Activated naive CD8-positive, alpha-beta T cell treated with anti-CD3 and anti-CD28 coated beads for 36 hours (primary cell): ENCODE results near the gene YWHAQ. TPM values are rescaled to one million over a fixed set of nuclear protein-coding genes. Genes with fewer than 3 reads are reported as not detected.

ENCODE experiments used
- DNase-seq: peaks from one replicate; pipeline ENCODE4 v3.0.0; 2021
- H3K27ac Mint-ChIP-seq: one replicate; pipeline ENCODE4 v1.8.0; 2022; ENCODE audit warnings: mild to moderate bottlenecking, moderate library complexity, mixed read lengths
- H3K27me3 Mint-ChIP-seq: one replicate; pipeline ENCODE4 v1.8.0; 2022; ENCODE audit warnings: mild to moderate bottlenecking, mixed read lengths
- H3K36me3 Mint-ChIP-seq: one replicate; pipeline ENCODE4 v1.8.0; 2021; ENCODE audit warnings: mild to moderate bottlenecking, mixed read lengths
- H3K4me1 Mint-ChIP-seq: one replicate; pipeline ENCODE4 v1.8.0; 2021; ENCODE audit warnings: mixed read lengths
- H3K4me3 Mint-ChIP-seq: one replicate; pipeline ENCODE4 v1.8.0; 2022; ENCODE audit warnings: mild to moderate bottlenecking, moderate library complexity, mixed read lengths
- H3K9me3 Mint-ChIP-seq: one replicate; pipeline ENCODE4 v1.8.0; 2022; ENCODE audit warnings: mixed read lengths
- total RNA-seq, 2 experiments: library from RNA; stranded (reverse); gene quantifications; one replicate each; pipeline ENCODE4 v1.2.3, GENCODE V29; 2021

Gene YWHAQ
- total RNA-seq, 2 experiments from 2014 or later, result 314 to 317 TPM

DNA sequence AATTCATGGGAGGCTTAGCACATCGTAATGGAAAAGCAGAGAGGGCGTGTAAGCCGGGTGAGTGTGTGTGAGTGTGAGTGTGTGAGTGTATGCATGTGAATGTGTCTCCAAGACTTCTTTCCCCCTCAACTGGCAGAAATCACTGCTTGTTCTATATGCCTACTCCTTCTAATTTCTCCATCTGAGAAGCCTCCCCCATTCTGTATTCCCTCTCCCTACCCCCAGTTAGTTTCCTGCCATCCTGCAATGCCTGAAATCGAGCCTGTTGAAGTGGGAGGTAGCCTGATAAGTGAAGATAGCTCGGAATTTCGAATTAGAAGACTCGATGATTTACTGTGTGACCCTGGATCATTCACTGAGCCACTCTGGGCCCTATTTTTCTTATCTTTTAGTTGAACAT, 30.0 kb upstream of the YWHAQ start:
- Mint-ChIP-seq H3K4me1 (peaks cover 15% of the 10 kb centered on the region), H3K4me3 (no peak overlapping the region)

DNA sequence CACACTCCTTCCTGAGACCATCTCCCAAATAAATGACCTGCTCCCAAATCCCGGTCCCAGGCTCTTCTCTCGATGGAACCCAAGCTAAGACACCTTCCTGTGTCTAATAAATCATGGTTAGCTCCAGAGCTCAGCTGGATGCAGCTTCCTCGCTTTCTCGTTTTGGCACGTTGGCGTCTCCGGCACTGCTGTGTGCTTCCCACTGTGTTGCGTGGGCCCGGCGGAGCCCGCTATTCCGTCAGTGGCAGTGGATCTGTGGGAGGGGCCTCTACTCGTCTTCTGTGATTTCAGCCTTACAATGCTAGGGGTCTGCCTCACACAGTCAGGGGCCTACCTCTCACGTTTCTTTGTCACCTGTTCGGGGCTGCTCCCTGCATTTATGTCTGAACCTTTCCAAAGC, 29.4 kb upstream of the YWHAQ start:
- DNase-seq, result no peak

More for the DNA sequence above, 30.0 kb upstream of the YWHAQ start:
- H3K36me3 Mint-ChIP-seq, result no peaks in the 10 kb centered on the region
- H3K9me3 Mint-ChIP-seq, result no peaks in the 10 kb centered on the region
- no peak for DNase-seq
- H3K27ac Mint-ChIP-seq, result no peak overlapping the region
- peaks cover 6% of the 10 kb centered on the region for H3K27me3 Mint-ChIP-seq

GRCh38 chr2:9658972-9659371, 28.2 kb upstream of the YWHAQ start:
- H3K9me3 Mint-ChIP-seq, result no peaks in the 10 kb centered on the region
- no peaks in the 10 kb centered on the region for H3K36me3 Mint-ChIP-seq
- H3K4me1 Mint-ChIP-seq, result peaks cover 14% of the 10 kb centered on the region
- H3K4me3 Mint-ChIP-seq, result no peak overlapping the region
- H3K27ac Mint-ChIP-seq, result no peak overlapping the region
- no peak for DNase-seq
- H3K27me3 Mint-ChIP-seq, result peaks cover under 1% of the 10 kb centered on the region

More for the DNA sequence above, 29.4 kb upstream of the YWHAQ start:
- Mint-ChIP-seq H3K27me3 (peaks cover 6% of the 10 kb centered on the region), H3K27ac (no peak overlapping the region), H3K9me3 (no peaks in the 10 kb centered on the region), H3K36me3 (no peaks in the 10 kb centered on the region), H3K4me3 (no peak overlapping the region), H3K4me1 (peaks cover 15% of the 10 kb centered on the region)

- Mint-ChIP-seq H3K27me3 (no peaks in the 10 kb centered on the region), H3K27ac (no peak overlapping the region), H3K36me3 (no peaks in the 10 kb centered on the region), H3K4me3 (no peak overlapping the region), H3K4me1 (peaks cover 5% of the 10 kb centered on the region), H3K9me3 (no peaks in the 10 kb centered on the region)
- DNase-seq, result no peak
These were observed 26.9 kb upstream of the YWHAQ start for GRCh38 chr2:9657731-9658130.

DNA sequence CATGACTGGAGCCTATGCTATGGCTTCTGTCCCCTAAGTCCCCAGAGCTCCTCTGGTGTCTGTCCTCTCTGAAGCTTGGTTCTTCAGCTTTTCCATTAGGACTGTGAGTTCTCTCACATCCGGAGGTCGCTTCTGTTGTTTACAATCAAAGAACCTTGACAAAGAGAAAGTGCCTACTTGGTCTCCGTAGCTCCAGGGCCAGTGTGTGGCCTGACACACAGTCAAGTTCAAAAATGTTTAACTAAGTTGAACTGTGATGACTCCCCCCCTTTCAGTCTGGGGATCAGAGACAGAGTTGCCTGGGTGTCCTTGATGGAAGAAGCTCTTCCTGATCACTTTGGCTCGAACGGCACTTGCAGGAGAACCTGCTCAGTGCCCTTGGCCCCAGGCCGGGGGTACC, 26.3 kb upstream of the YWHAQ start:
- H3K4me3 Mint-ChIP-seq, result no peak overlapping the region
- no peak for DNase-seq
- no peak overlapping the region for H3K27ac Mint-ChIP-seq
- peaks cover 5% of the 10 kb centered on the region for H3K4me1 Mint-ChIP-seq
- no peaks in the 10 kb centered on the region for H3K27me3 Mint-ChIP-seq
- no peaks in the 10 kb centered on the region for H3K36me3 Mint-ChIP-seq
- H3K9me3 Mint-ChIP-seq, result no peaks in the 10 kb centered on the region

- no peaks in the 10 kb centered on the region for H3K9me3 Mint-ChIP-seq
These were observed 25.5 kb upstream of the YWHAQ start for GRCh38 chr2:9656270-9656766.

GRCh38 chr2:9655441-9656269, 24.9 kb upstream of the YWHAQ start:
- Mint-ChIP-seq H3K27me3 (no peaks in the 10 kb centered on the region), H3K9me3 (no peaks in the 10 kb centered on the region), H3K4me3 (no peak overlapping the region), H3K36me3 (no peaks in the 10 kb centered on the region), H3K27ac (no peak overlapping the region), H3K4me1 (peaks cover 5% of the 10 kb centered on the region)
- DNase-seq, result no peak

More at GRCh38 chr2:9656270-9656766, 25.5 kb upstream of the YWHAQ start:
- Mint-ChIP-seq H3K27me3 (no peaks in the 10 kb centered on the region), H3K4me3 (no peak overlapping the region), H3K36me3 (no peaks in the 10 kb centered on the region), H3K27ac (no peak overlapping the region), H3K4me1 (peaks cover 5% of the 10 kb centered on the region)
- DNase-seq, result peak; percentile 10

DNA sequence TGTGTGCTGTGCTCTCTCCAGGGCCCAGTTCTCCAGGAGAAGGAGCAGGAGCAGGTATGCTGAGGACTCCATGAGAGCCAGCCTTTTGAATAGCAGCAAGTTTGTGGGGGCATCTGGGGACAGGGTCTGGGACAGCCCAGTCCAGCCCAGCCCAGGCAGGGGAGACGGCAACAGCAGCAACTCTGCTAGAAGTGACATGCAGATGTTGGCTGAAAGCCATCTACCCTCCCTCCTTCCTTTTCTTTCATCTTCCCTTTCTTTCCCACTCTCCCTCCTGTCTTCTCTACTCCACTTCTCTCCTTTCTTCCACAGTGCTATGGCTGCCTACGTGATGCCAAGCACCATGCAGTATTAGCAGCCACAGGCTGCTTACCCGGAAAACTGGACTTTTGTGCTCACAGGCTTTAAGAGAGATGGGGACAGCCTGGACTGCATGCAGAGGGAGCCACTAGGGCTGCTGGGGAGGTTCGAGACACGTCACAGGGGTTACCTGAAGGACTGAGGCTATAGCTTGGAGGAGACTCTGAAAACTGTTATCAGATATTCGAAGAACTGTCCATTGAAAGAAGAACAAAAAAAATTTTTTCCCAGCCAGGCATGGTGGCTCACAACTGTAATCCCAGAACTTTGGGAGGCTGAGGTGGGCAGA, 23.8 kb upstream of the YWHAQ start:
- Mint-ChIP-seq H3K9me3 (no peaks in the 10 kb centered on the region), H3K4me1 (peaks cover 5% of the 10 kb centered on the region), H3K27ac (no peak overlapping the region), H3K36me3 (no peaks in the 10 kb centered on the region), H3K4me3 (no peak overlapping the region), H3K27me3 (no peaks in the 10 kb centered on the region)
- no peak for DNase-seq

- no peak overlapping the region for H3K27ac Mint-ChIP-seq
- no peak for DNase-seq
- H3K27me3 Mint-ChIP-seq, result no peaks in the 10 kb centered on the region
- H3K36me3 Mint-ChIP-seq, result no peaks in the 10 kb centered on the region
- H3K4me1 Mint-ChIP-seq, result peaks cover 5% of the 10 kb centered on the region
- H3K4me3 Mint-ChIP-seq, result no peak overlapping the region
- no peaks in the 10 kb centered on the region for H3K9me3 Mint-ChIP-seq
These were observed 22.9 kb upstream of the YWHAQ start for GRCh38 chr2:9653485-9654271.

GRCh38 chr2:9652898-9653479, 22.2 kb upstream of the YWHAQ start:
- H3K27ac Mint-ChIP-seq, result no peak overlapping the region
- no peak for DNase-seq
- no peaks in the 10 kb centered on the region for H3K27me3 Mint-ChIP-seq
- no peak overlapping the region for H3K4me3 Mint-ChIP-seq
- no peaks in the 10 kb centered on the region for H3K9me3 Mint-ChIP-seq
- H3K4me1 Mint-ChIP-seq, result peaks cover 5% of the 10 kb centered on the region
- no peaks in the 10 kb centered on the region for H3K36me3 Mint-ChIP-seq

DNA sequence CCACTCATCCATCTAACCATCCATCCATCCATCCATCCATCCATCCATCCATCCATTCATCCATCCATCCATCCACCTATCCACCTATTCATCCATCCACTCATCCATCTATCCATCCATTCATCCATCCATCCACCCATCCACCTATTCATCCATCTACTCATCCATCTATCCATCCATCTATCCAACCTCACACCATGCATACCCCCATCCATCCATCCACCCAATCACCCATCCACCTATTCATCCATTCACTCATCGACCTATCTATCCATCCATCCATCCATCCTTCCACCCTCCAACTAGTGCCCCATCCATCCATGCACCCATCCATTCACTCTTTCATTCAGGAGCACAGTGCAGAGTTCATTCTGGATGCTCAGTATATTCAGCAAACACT, 21.5 kb upstream of the YWHAQ start:
- Mint-ChIP-seq H3K9me3 (no peaks in the 10 kb centered on the region), H3K36me3 (no peaks in the 10 kb centered on the region), H3K4me3 (no peak overlapping the region), H3K27me3 (no peaks in the 10 kb centered on the region), H3K27ac (no peak overlapping the region), H3K4me1 (peaks cover 5% of the 10 kb centered on the region)
- no peak for DNase-seq

DNA sequence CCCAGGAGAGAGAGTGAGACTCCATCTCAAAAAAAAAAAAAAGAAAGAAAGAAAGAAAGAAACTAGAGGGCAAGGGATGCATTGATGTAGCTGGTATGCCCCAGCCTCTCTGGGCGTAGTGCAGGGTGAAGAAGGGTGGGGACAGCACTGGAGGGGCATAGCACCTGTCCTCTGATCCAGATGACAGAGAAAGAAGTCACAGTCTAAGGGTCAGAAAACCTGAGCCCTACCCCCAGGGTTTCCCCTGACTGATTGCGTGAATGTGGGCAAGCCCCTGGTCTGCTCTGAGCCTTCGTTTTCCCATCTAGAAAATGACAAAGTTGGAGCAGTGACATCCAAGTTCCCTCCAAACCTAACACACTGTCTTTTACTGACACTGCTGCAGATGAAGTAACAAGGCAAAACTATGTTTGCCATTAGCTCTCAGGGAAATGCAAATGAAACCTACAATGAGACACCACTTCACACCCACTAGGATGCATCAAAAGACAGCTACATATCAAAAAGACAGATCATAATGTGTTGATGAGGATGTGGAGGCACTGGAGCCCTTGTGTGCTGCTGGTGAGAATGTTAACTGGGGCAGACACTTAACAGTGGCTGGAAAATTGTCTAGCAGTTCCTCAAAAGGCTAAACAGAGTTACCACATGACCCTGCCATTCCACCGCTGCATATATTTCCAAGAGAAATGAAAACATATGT, 19.5 kb upstream of the YWHAQ start:
- DNase-seq, result no peak
- no peak overlapping the region for H3K27ac Mint-ChIP-seq
- H3K9me3 Mint-ChIP-seq, result no peaks in the 10 kb centered on the region
- no peaks in the 10 kb centered on the region for H3K4me1 Mint-ChIP-seq
- H3K36me3 Mint-ChIP-seq, result no peaks in the 10 kb centered on the region
- no peaks in the 10 kb centered on the region for H3K27me3 Mint-ChIP-seq
- no peak overlapping the region for H3K4me3 Mint-ChIP-seq

- no peak for DNase-seq
- H3K27me3 Mint-ChIP-seq, result no peaks in the 10 kb centered on the region
- no peaks in the 10 kb centered on the region for H3K4me1 Mint-ChIP-seq
- no peak overlapping the region for H3K4me3 Mint-ChIP-seq
- H3K36me3 Mint-ChIP-seq, result no peaks in the 10 kb centered on the region
- no peak overlapping the region for H3K27ac Mint-ChIP-seq
- no peaks in the 10 kb centered on the region for H3K9me3 Mint-ChIP-seq
These were observed 18.5 kb upstream of the YWHAQ start for GRCh38 chr2:9649261-9649660.

DNA sequence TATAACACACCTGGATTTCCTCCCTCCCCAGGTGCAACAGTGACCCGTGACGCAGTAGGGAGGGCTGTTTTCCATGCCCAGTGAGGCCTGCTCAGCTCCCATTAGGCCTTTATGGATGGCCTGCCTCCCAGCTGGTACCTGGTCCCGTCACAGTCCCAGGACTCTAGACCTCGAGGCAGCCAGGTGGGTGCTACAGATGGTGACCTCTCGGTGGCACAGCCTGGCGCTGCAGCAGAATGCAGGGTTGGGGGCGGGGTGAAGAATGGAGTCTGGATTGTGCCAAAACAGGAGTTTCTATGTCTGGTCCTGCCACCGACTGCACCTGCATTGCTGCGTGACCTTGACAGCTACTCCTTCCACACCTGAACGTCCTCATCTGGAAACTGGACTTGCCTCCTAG, 18.0 kb upstream of the YWHAQ start:
- H3K36me3 Mint-ChIP-seq, result no peaks in the 10 kb centered on the region
- no peaks in the 10 kb centered on the region for H3K9me3 Mint-ChIP-seq
- DNase-seq, result no peak
- H3K4me3 Mint-ChIP-seq, result no peak overlapping the region
- no peak overlapping the region for H3K27ac Mint-ChIP-seq
- H3K27me3 Mint-ChIP-seq, result no peaks in the 10 kb centered on the region
- no peaks in the 10 kb centered on the region for H3K4me1 Mint-ChIP-seq
